Transverse colon (tissue), 3 donors: ENCODE data around the gene RFPL3.

Experiments used
- CTCF ChIP-seq, 5 experiments: fragments of 200-600 bp in 3 of 5; fragments of 450-650 bp in 2 of 5; sonication (generic) in 3 of 5; IDR thresholded peaks; 1 replicate in 2 of 5; 2 replicates in 3 of 5; pipeline ENCODE4 v1.5.1; 2016 to 2017; ENCODE audit warnings: antibody characterized with exemption in 5 of 5, inconsistent platforms in 3 of 5, mild to moderate bottlenecking in 2 of 5, moderate library complexity in 1 of 5
- POLR2A ChIP-seq: fragments of 450-650 bp; IDR thresholded peaks from one replicate; pipeline ENCODE4 v1.6.1; 2016; ENCODE audit warnings: antibody characterized with exemption, mild to moderate bottlenecking, moderate library complexity

GRCh38 chr22:32395107-32395506 lies 37.4 kb downstream of the RFPL3 start:
- no peak for TF ChIP-seq CTCF (IDR thresholded peaks at IDR 0.05)
- no peak for TF ChIP-seq POLR2A
